CD8-positive, alpha-beta memory T cell (primary cell): ENCODE results near the gene RBMS3. TPM values are rescaled to one million over a fixed set of nuclear protein-coding genes. Genes with fewer than 3 reads are reported as not detected.
"Not testable (repeated sequence)": the region's sequence is repeated elsewhere in the genome, so short reads cannot be mapped to it uniquely, and the experiment has no call there.

Experiments used
- CTCF ChIA-PET: fragments of 350-600 bp; sonication (Branson Sonifier 250); formaldehyde crosslinking; loops from one replicate; lab custom pipeline; 2021; ENCODE audit warnings: antibody characterized with exemption; lab: Charles Lee
- POLR2A ChIA-PET: fragments of 350-600 bp; sonication (Branson Sonifier 250); formaldehyde crosslinking; loops from one replicate; lab custom pipeline; 2021; ENCODE audit warnings: antibody characterized with exemption; lab: Charles Lee
- DNase-seq, 5 donors: peaks; one replicate each; pipeline versions ENCODE4 v3.0.0 to v3.0.0-alpha.2; 2020 to 2022; ENCODE audit warnings: mixed read lengths in 1 of 5
- H3K27ac ChIP-seq: one replicate; pipeline ENCODE4 v1.7.0; 2013; ENCODE audit warnings: low read depth, mild to moderate bottlenecking, low read length, moderate library complexity
- H3K27me3 ChIP-seq: 2 replicates; pipeline ENCODE4 v1.7.0; 2013; ENCODE audit warnings: low read length, mild to moderate bottlenecking; ENCODE audit not compliant: insufficient read depth, poor library complexity, severe bottlenecking
- H3K36me3 ChIP-seq: 2 replicates; pipeline ENCODE4 v1.7.0; 2013; ENCODE audit warnings: mild to moderate bottlenecking, low read length, moderate library complexity; ENCODE audit not compliant: insufficient read depth
- H3K4me1 ChIP-seq: 2 replicates; pipeline ENCODE4 v1.7.0; 2013; ENCODE audit warnings: mild to moderate bottlenecking, low read length, moderate library complexity; ENCODE audit not compliant: insufficient read depth
- H3K4me3 ChIP-seq: 2 replicates; pipeline ENCODE4 v1.7.0; 2013; ENCODE audit warnings: mild to moderate bottlenecking, low read length
- H3K9me3 ChIP-seq: 2 replicates; pipeline ENCODE4 v1.7.0; 2013; ENCODE audit warnings: mild to moderate bottlenecking, low read length
- H3K27ac Mint-ChIP-seq, 8 donors: one replicate each; pipeline ENCODE4 v1.8.0; 2020 to 2021; ENCODE audit warnings: mixed read lengths in 8 of 8, mild to moderate bottlenecking in 6 of 8, inconsistent platforms in 3 of 8, moderate library complexity in 3 of 8
- H3K27me3 Mint-ChIP-seq, 2 donors: one replicate each; pipeline ENCODE4 v1.8.0; 2020 to 2021; ENCODE audit warnings: mixed read lengths in 2 of 2, mild to moderate bottlenecking in 1 of 2, moderate library complexity in 1 of 2
- H3K36me3 Mint-ChIP-seq, 3 donors: one replicate each; pipeline ENCODE4 v1.8.0; 2020 to 2021; ENCODE audit warnings: mixed read lengths in 3 of 3, inconsistent platforms in 1 of 3, mild to moderate bottlenecking in 1 of 3
- H3K4me1 Mint-ChIP-seq, 3 donors: one replicate each; pipeline ENCODE4 v1.8.0; 2020 to 2021; ENCODE audit warnings: mixed read lengths in 3 of 3, inconsistent platforms in 1 of 3, mild to moderate bottlenecking in 1 of 3
- H3K4me3 Mint-ChIP-seq, 7 donors: one replicate each; pipeline ENCODE4 v1.8.0; 2020 to 2021; ENCODE audit warnings: mixed read lengths in 7 of 7, mild to moderate bottlenecking in 6 of 7, moderate library complexity in 4 of 7, inconsistent platforms in 2 of 7
- H3K9me3 Mint-ChIP-seq, 5 donors: one replicate each; pipeline ENCODE4 v1.8.0; 2020 to 2022; ENCODE audit warnings: mixed read lengths in 5 of 5, mild to moderate bottlenecking in 3 of 5, moderate library complexity in 2 of 5, inconsistent platforms in 1 of 5
- polyA plus RNA-seq: library from polyadenylated mRNA; unstranded; fragments of 300-500 nt; fragmentation: Illumina TruSeq; gene quantifications from one replicate; pipeline ENCODE4 v1.2.3, GENCODE V29; 2021
- total RNA-seq, 2 experiments: library from RNA; stranded (reverse); gene quantifications; one replicate each; pipeline ENCODE4 v1.2.3, GENCODE V29; 2021

RBMS3 gene
- total and polyA plus RNA-seq, 3 experiments from 2014 or later: 0.21 to 0.33 (median 0.22) TPM

DNA sequence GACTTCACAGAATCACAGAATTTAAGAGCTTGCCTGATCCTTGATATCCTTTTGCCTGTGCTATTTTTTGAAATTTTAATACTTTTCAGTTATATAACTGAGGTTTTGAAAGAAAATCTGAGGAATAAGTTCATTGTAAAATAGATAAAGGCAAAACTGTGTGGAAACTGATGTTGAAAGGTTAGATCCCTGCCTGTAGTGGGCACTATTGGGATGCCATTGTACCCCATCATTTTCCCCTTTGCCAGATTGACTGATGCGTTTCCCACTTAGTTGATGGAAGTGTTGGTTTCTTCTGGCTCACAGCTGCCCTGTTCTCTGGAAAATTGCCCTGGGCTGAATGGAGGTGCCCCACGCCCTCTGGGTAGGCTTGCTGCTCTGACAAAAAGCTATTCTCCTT is 387.9 kb downstream of the RBMS3 start:
- CTCF ChIA-PET: no interaction called here
- no peaks in the 10 kb centered on the region for H3K36me3 Mint-ChIP-seq
- DNase-seq: no peak
- Histone ChIP-seq H3K27me3 (no peaks in the 10 kb centered on the region), H3K27ac (no peak overlapping the region), H3K4me3 (no peak overlapping the region), H3K9me3 (no peaks in the 10 kb centered on the region), H3K36me3 (no peaks in the 10 kb centered on the region), H3K4me1 (no peaks in the 10 kb centered on the region)
- no peak overlapping the region for H3K4me3 Mint-ChIP-seq
- peaks cover 0 to 12% (median 4%) of the 10 kb centered on the region in 5 donors for H3K9me3 Mint-ChIP-seq
- POLR2A ChIA-PET: no interaction called here
- no peaks in the 10 kb centered on the region for H3K4me1 Mint-ChIP-seq
- no peak overlapping the region for H3K27ac Mint-ChIP-seq
- no peaks in the 10 kb centered on the region for H3K27me3 Mint-ChIP-seq

DNA sequence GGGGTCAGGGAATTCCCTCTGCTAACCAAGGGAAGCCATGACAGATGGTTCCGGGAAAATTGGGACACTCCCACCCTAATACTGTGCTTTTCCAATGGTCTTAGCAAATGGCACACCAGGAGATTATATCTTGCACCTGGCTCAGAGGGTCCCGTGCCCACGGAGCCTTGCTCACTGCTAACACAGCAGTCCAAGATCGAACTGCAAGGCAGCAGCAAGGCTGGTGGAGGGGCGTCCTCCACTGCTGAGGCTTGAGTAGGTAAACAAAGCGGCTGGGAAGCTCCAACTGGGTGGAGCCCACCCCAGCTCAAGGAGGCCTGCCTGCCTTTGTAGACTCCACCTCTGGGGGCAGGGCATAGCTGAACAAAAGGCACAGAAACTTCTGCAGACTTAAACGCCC is 389.6 kb downstream of the RBMS3 start:
- peaks cover 0 to 11% (median 10%) of the 10 kb centered on the region in 5 donors for H3K9me3 Mint-ChIP-seq
- CTCF ChIA-PET, POLR2A ChIA-PET, H3K4me3 Mint-ChIP-seq, H3K36me3 Mint-ChIP-seq, H3K27me3 Mint-ChIP-seq, H3K9me3 ChIP-seq, H3K36me3 ChIP-seq, H3K27ac ChIP-seq, DNase-seq, H3K27me3 ChIP-seq, H3K27ac Mint-ChIP-seq, H3K4me1 ChIP-seq, H3K4me1 Mint-ChIP-seq, H3K4me3 ChIP-seq: not testable (repeated sequence)

DNA sequence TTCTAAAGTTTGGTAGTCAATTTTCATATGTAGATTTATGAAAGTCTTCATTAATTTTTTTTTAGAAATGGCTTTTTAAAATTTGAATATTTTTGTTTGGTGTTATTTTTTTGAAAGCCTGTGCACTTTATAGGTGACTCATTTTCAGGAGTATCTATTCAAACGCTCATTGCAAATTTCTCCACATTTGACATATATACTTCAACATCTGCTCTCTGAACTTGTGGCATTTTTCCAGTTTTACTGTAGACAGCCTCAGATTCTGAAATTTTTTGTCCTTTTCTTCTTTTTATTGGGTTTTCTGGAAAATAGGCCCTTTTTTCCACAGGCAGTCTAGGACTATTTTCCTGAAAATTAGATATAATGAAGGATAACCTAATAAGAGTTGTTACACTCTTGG is 396.6 kb downstream of the RBMS3 start:
- H3K4me3 ChIP-seq: no peak overlapping the region
- H3K4me1 ChIP-seq: no peaks in the 10 kb centered on the region
- POLR2A ChIA-PET: no interaction called here
- Mint-ChIP-seq H3K4me3 (no peak overlapping the region), H3K4me1 (no peaks in the 10 kb centered on the region), H3K27ac (no peak overlapping the region), H3K27me3 (no peaks in the 10 kb centered on the region), H3K36me3 (no peaks in the 10 kb centered on the region), H3K9me3 (peaks cover 4 to 14% (median 7%) of the 10 kb centered on the region in 5 donors)
- no peaks in the 10 kb centered on the region for H3K27me3 ChIP-seq
- no peak for DNase-seq
- no peak overlapping the region for H3K27ac ChIP-seq
- CTCF ChIA-PET: no interaction called here
- no peaks in the 10 kb centered on the region for H3K36me3 ChIP-seq
- no peaks in the 10 kb centered on the region for H3K9me3 ChIP-seq

DNA sequence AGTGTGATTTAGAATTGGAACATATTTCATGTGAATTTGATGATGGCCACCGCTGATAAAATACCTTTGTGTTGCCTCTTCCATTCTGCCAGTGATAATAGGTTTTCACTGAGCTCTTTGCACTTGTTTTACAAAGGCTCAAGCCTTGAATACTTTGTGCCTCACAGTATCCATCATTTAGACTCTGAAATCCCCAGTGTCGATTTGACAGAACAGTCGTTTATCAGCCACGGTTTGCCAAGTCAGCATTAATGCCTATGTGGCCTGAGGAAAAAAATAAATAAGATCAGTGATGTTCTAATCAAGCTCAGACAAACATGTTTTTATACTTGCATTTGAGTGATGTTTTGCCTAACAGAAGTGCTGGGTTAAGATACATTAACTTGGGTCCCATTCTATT is 399.1 kb downstream of the RBMS3 start:
- Histone ChIP-seq H3K27me3 (no peaks in the 10 kb centered on the region), H3K4me1 (no peaks in the 10 kb centered on the region), H3K27ac (no peak overlapping the region), H3K9me3 (no peaks in the 10 kb centered on the region), H3K4me3 (no peak overlapping the region), H3K36me3 (no peaks in the 10 kb centered on the region)
- no peak overlapping the region for H3K4me3 Mint-ChIP-seq
- CTCF ChIA-PET: no interaction called here
- H3K27ac Mint-ChIP-seq: no peak overlapping the region
- H3K9me3 Mint-ChIP-seq: peaks cover 2 to 7% (median 4%) of the 10 kb centered on the region in 5 donors
- H3K4me1 Mint-ChIP-seq: no peaks in the 10 kb centered on the region
- H3K27me3 Mint-ChIP-seq: no peaks in the 10 kb centered on the region
- no peaks in the 10 kb centered on the region for H3K36me3 Mint-ChIP-seq
- POLR2A ChIA-PET: no interaction called here
- no peak for DNase-seq

DNA sequence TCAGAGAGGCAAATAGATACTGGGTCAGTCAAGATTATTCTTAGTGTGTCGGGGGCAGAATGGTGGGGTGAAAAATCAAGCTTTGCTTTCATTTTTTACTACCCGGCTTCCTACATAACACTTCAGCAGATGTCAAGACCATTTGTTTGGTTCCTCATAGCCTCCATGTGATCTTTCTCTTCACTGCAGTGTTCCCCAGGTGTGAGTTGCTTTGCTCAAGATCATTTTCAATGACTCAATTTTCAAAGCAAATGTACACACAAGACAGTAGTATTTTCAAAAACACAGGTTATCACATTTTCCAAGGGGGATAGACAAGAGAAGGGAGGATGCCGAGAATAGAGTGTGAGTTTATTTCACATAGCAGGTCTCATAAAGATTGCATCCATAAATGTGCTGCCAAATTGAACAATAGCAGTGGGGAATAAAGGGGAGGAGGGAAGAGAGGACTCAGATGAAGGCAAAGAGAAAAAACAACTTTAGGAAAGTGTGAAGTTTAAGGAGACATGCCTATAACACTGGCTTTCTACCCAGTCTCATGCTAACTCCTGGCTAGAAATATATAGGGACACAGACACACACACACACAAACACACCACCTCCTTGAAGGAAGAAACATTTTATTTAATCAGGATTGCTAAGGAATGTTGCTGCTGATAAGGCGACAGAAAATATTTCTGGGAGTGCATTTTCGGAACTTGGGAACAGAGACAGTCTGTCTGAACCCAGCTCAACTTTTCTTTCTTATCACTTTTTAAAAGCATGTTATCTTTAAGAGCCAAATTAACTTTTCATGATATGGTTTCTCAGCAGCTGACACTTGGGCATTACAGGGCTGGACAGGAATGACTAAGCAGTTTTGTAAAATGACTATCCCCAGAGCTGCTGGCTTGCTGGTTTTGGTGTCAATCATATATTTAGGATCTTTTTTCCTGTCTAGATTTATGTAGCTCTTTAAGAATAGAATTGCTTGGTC is 402.4 kb downstream of the RBMS3 start:
- H3K27ac Mint-ChIP-seq: no peak overlapping the region
- H3K27ac ChIP-seq: no peak overlapping the region
- ChIA-PET POLR2A (no interaction called here), CTCF (no interaction called here)
- H3K4me1 Mint-ChIP-seq: no peaks in the 10 kb centered on the region
- no peak for DNase-seq
- H3K4me1 ChIP-seq: no peaks in the 10 kb centered on the region
- H3K4me3 ChIP-seq: no peak overlapping the region
- H3K9me3 Mint-ChIP-seq: peaks cover 0 to 6% (median 2%) of the 10 kb centered on the region in 5 donors
- H3K4me3 Mint-ChIP-seq: no peak overlapping the region
- H3K9me3 ChIP-seq: no peaks in the 10 kb centered on the region
- H3K36me3 ChIP-seq: no peaks in the 10 kb centered on the region
- H3K27me3 Mint-ChIP-seq: no peaks in the 10 kb centered on the region
- H3K36me3 Mint-ChIP-seq: no peaks in the 10 kb centered on the region
- H3K27me3 ChIP-seq: no peaks in the 10 kb centered on the region

DNA sequence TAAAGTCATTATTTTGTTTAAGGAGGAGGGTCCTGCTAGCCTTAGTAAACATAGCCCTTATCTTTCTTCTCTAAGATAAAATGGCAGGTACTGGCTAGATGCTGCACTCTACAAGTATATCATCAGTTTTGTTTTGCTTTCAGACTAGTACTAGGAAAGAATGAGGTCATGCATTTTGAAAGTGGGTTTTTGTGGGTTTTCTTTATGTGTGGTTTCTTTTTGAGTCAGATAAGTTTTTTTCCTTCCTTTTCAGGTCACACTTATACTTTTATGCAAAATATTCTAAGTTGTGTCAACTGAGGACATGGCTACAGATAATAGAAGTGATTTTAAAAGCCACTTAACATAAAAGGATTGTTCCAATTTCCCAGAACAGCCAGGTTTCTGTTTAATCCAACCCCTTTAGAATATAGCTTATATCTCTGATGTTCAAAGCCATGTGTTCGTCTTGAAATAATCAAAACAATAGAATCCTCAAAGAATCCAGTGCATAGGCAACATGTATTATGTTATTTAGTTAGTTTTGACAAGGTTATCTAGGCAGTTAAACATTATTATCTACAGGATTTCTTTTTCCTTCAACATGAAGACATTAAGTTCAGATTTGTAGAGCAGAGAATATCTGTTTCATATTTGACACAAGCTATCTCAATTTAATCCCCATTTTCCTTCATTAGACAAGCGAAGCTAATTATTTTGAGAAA is 406.2 kb downstream of the RBMS3 start:
- POLR2A ChIA-PET: no interaction called here
- Mint-ChIP-seq H3K4me1 (no peaks in the 10 kb centered on the region), H3K9me3 (peaks cover 0 to 9% (median 0%) of the 10 kb centered on the region in 5 donors)

DNA sequence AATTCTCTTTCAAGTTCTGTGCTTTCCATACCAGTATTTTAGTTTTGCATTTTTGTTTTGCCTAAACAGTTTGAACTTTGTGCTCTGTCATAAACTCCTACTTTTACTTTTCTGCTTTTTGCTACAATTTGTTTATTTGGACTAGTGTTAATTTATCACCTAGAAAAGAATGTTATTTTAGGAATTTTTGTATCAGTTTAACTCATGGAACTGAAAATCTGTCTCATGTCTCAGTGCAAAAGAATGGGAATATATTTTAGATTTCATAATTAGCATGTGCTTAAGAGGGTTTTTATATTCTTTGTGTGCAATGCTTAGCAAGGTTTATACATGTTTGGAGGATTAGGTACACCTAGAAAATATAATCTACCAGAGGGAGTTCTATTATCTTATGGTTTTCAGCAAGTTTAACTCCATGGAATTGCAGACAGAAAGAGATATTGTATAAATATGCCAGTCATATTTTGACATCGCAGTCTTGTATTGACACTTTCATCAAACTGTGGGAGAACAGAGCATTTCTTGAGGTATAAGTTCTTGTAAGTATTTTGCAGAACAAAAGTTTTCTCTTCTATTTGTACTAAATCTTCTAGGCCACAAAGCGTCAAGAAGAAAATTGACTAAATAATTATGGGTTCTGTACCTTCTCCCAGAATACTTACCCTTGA is 409.9 kb downstream of the RBMS3 start:
- Mint-ChIP-seq H3K4me1 (no peaks in the 10 kb centered on the region), H3K36me3 (no peaks in the 10 kb centered on the region), H3K27ac (peak overlapping the region in 1 of 8 donors; percentile 41), H3K4me3 (no peak overlapping the region), H3K27me3 (peaks cover 0 to 2% of the 10 kb centered on the region in 2 donors), H3K9me3 (peaks cover 0 to 4% (median 3%) of the 10 kb centered on the region in 5 donors)
- POLR2A ChIA-PET: no interaction called here
- Histone ChIP-seq H3K9me3 (no peaks in the 10 kb centered on the region), H3K27ac (no peak overlapping the region), H3K27me3 (no peaks in the 10 kb centered on the region), H3K4me3 (no peak overlapping the region), H3K4me1 (no peaks in the 10 kb centered on the region), H3K36me3 (no peaks in the 10 kb centered on the region)
- CTCF ChIA-PET: no interaction called here
- no peak for DNase-seq

More for the DNA sequence above, 406.2 kb downstream of the RBMS3 start:
- Histone ChIP-seq H3K27ac (no peak overlapping the region), H3K9me3 (no peaks in the 10 kb centered on the region), H3K27me3 (no peaks in the 10 kb centered on the region), H3K4me1 (no peaks in the 10 kb centered on the region), H3K36me3 (no peaks in the 10 kb centered on the region), H3K4me3 (no peak overlapping the region)
- H3K27ac Mint-ChIP-seq: no peak overlapping the region
- peak in 1 of 5 donors; percentile 25 for DNase-seq
- H3K36me3 Mint-ChIP-seq: no peaks in the 10 kb centered on the region
- no peak overlapping the region for H3K4me3 Mint-ChIP-seq
- CTCF ChIA-PET: no interaction called here
- H3K27me3 Mint-ChIP-seq: peaks cover 0 to 2% of the 10 kb centered on the region in 2 donors

DNA sequence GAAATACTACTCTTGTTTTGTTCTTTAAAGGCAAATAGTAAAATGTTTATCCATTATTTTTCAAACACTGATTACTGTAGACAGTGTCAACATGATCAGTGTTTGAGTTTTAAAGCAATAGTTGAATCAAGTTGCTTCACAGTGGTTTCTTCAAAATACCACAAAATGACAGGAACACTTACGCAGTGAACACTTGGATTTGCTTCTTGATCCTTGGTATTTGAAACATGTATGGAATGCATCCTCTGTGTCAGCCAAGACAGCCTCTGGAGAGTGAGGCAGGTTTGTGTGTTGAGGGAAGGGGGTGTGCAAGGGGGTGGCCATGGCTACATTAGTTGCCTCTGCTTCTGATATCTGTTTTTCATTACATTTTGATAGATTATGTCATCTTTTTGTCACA is 413.0 kb downstream of the RBMS3 start:
- Mint-ChIP-seq H3K4me3 (no peak overlapping the region), H3K9me3 (peaks cover 0 to 3% (median 0%) of the 10 kb centered on the region in 5 donors), H3K27ac (no peak overlapping the region), H3K27me3 (peaks cover 0 to 2% of the 10 kb centered on the region in 2 donors), H3K36me3 (no peaks in the 10 kb centered on the region), H3K4me1 (no peaks in the 10 kb centered on the region)
- H3K4me3 ChIP-seq: no peak overlapping the region
- POLR2A ChIA-PET: no interaction called here
- no peaks in the 10 kb centered on the region for H3K36me3 ChIP-seq
- CTCF ChIA-PET: no interaction called here
- no peak for DNase-seq
- H3K27me3 ChIP-seq: no peaks in the 10 kb centered on the region
- no peak overlapping the region for H3K27ac ChIP-seq
- H3K9me3 ChIP-seq: no peaks in the 10 kb centered on the region
- no peaks in the 10 kb centered on the region for H3K4me1 ChIP-seq
